ENCODE results near the gene UBE3A. TPM values are rescaled to one million over a fixed set of nuclear protein-coding genes. Genes with fewer than 3 reads are reported as not detected.

Gene UBE3A
- 46.1 TPM for polyA plus RNA-seq (2012; ENCODE audit: insufficient read length, low read depth)

GRCh38 chr15:25438601-25439368 is at the start of gene UBE3A:
Gene UBE3A, minus strand, starts transcription at chr15:25439024. Its CDS starts 29,917 bp downstream, at chr15:25409107.
- peak; percentile 89 for TF ChIP-seq POLR2AphosphoS5 (IDR thresholded peaks at IDR 0.05; ENCODE audit: low read depth, low read length)
- TF ChIP-seq SIN3A (IDR thresholded peaks at IDR 0.05; ENCODE audit: borderline replicate concordance, insufficient read depth, low read length) = peak; percentile 48; the same call in 1 of the 2 replicates
- peak; percentile 14 for TF ChIP-seq FOXP2 (optimal IDR thresholded peaks at IDR 0.05; ENCODE audit: borderline replicate concordance, extremely low read depth, extremely low read length, insufficient read depth)
- no peak for TF ChIP-seq REST (IDR thresholded peaks at IDR 0.05; ENCODE audit: insufficient read depth in 1 of 2, low read depth in 2 of 2, low read length in 2 of 2)
- peak; percentile 83; the same call in 1 of the 2 replicates for TF ChIP-seq TAF1 (IDR thresholded peaks at IDR 0.05; ENCODE audit: borderline replicate concordance, insufficient read depth, low read length)

GRCh38 chr15:25487226-25487884 is 48.5 kb upstream of the UBE3A start:
- TF ChIP-seq FOXP2 (optimal IDR thresholded peaks at IDR 0.05; ENCODE audit: borderline replicate concordance, extremely low read depth, extremely low read length, insufficient read depth) (no peak), REST (IDR thresholded peaks at IDR 0.05; ENCODE audit: insufficient read depth in 1 of 2, low read depth in 2 of 2, low read length in 2 of 2) (no peak), SIN3A (IDR thresholded peaks at IDR 0.05; ENCODE audit: borderline replicate concordance, insufficient read depth, low read length) (no peak), POLR2AphosphoS5 (IDR thresholded peaks at IDR 0.05; ENCODE audit: low read depth, low read length) (no peak), TAF1 (IDR thresholded peaks at IDR 0.05; ENCODE audit: borderline replicate concordance, insufficient read depth, low read length) (no peak)

- TF ChIP-seq SIN3A (IDR thresholded peaks at IDR 0.05; ENCODE audit: borderline replicate concordance, insufficient read depth, low read length) = no peak
- TF ChIP-seq REST (IDR thresholded peaks at IDR 0.05; ENCODE audit: insufficient read depth in 1 of 2, low read depth in 2 of 2, low read length in 2 of 2) = no peak
- no peak for TF ChIP-seq POLR2AphosphoS5 (IDR thresholded peaks at IDR 0.05; ENCODE audit: low read depth, low read length)
- TF ChIP-seq TAF1 (IDR thresholded peaks at IDR 0.05; ENCODE audit: borderline replicate concordance, insufficient read depth, low read length) = no peak
- TF ChIP-seq FOXP2 (optimal IDR thresholded peaks at IDR 0.05; ENCODE audit: borderline replicate concordance, extremely low read depth, extremely low read length, insufficient read depth) = no peak
Observed at GRCh38 chr15:25486051-25486450, 47.2 kb upstream of the UBE3A start.

GRCh38 chr15:25481208-25481859 is 42.5 kb upstream of the UBE3A start:
- no peak for TF ChIP-seq FOXP2 (optimal IDR thresholded peaks at IDR 0.05; ENCODE audit: borderline replicate concordance, extremely low read depth, extremely low read length, insufficient read depth)
- TF ChIP-seq REST (IDR thresholded peaks at IDR 0.05; ENCODE audit: insufficient read depth in 1 of 2, low read depth in 2 of 2, low read length in 2 of 2) = no peak
- no peak for TF ChIP-seq SIN3A (IDR thresholded peaks at IDR 0.05; ENCODE audit: borderline replicate concordance, insufficient read depth, low read length)
- TF ChIP-seq POLR2AphosphoS5 (IDR thresholded peaks at IDR 0.05; ENCODE audit: low read depth, low read length) = no peak
- TF ChIP-seq TAF1 (IDR thresholded peaks at IDR 0.05; ENCODE audit: borderline replicate concordance, insufficient read depth, low read length) = no peak

Data from PFSK-1 (cell line).